Upper lobe of left lung (tissue), 6 donors: Measurements from ENCODE around the gene LAMA2. TPM values are rescaled to one million over a fixed set of nuclear protein-coding genes. Genes with fewer than 3 reads are reported as not detected.
A peak's percentile ranks its signal among the peaks of the same experiment; 100 is the strongest.

ENCODE experiments used
- ATAC-seq, 2 donors: fragments of 200-7000 bp; cut with Tn5 transposase; one replicate each; pipeline ENCODE4 v1.9.1; 2022; ENCODE audit warnings: mild to moderate bottlenecking in 2 of 2, moderate library complexity in 2 of 2; ENCODE audit not compliant: low FRiP score in 2 of 2
- DNase-seq, 2 donors: peaks; one replicate each; pipeline ENCODE4 v3.0.0-alpha.2; 2019 to 2020
- H3K27ac ChIP-seq, 4 donors: fragments of 200-600 bp; sonication (generic); one replicate each; pipeline ENCODE4 v1.5.1; 2016 to 2019
- H3K27me3 ChIP-seq, 4 donors: fragments of 200-600 bp; sonication (generic); one replicate each; pipeline ENCODE4 v1.5.1; 2017 to 2019
- H3K36me3 ChIP-seq, 4 donors: fragments of 200-600 bp; sonication (generic); one replicate each; pipeline ENCODE4 v1.5.1; 2016 to 2019
- H3K4me1 ChIP-seq, 4 donors: fragments of 200-600 bp; sonication (generic); one replicate each; pipeline ENCODE4 v1.5.1; 2018 to 2019
- H3K4me3 ChIP-seq, 4 donors: fragments of 200-600 bp; sonication (generic); one replicate each; pipeline ENCODE4 v1.5.1; 2017 to 2019; ENCODE audit warnings: mild to moderate bottlenecking in 2 of 4, moderate library complexity in 1 of 4
- H3K9me3 ChIP-seq, 4 donors: fragments of 200-600 bp; sonication (generic); one replicate each; pipeline ENCODE4 v1.5.1; 2018 to 2019
- EP300 ChIP-seq, 4 donors: sonication (generic); formaldehyde crosslinking; IDR thresholded peaks; one replicate each; pipeline ENCODE4 v1.5.1; 2017; ENCODE audit warnings: antibody characterized with exemption in 4 of 4, control low read depth in 2 of 4
- POLR2A ChIP-seq, 4 donors: fragments of 450-650 bp; IDR thresholded peaks; one replicate each; pipeline ENCODE4 v1.5.1; 2016 to 2017; ENCODE audit warnings: antibody characterized with exemption in 4 of 4, mild to moderate bottlenecking in 2 of 4
- POLR2AphosphoS5 ChIP-seq, 2 donors: sonication (generic); formaldehyde crosslinking; IDR thresholded peaks; one replicate each; pipeline ENCODE4 v1.5.1; 2017; ENCODE audit warnings: antibody characterized with exemption in 2 of 2
- WGBS, 2 donors: methylation state at CpG; one replicate each; pipeline ENCODE4 v1.1.5; 2017 to 2018; 5-methylcytosine and 5-hydroxymethylcytosine counted together
- total RNA-seq, 6 donors: library from RNA; depleted of rRNA in 4 of 6; stranded (reverse); fragments of >200 nt in 4 of 6; gene quantifications; one replicate each; pipeline versions ENCODE4 v1.1.0 to v1.2.1, GENCODE V29; 2016 to 2021
- TF ChIP-seq, protein P1 (sequence below), 6 experiments: fragments of 450-650 bp in 4 of 6; fragments of 200-600 bp in 2 of 6; sonication (generic) in 2 of 6; IDR thresholded peaks; one replicate each; pipeline ENCODE4 v1.5.1; 2016 to 2019; ENCODE audit warnings: antibody characterized with exemption in 6 of 6
- donor health status: DM: no; HTN: no; CAD: no; lungs with moderate emphysema.
- donor health status: DM: no; HTN: yes; CAD: no; lungs with severe emphysema.

The LAMA2 gene
- total RNA-seq, 6 donors from 2014 or later: 41.9 to 82.8 (median 62.4) TPM

GRCh38 chr6:129264480-129265045 lies 381.6 kb downstream of the LAMA2 start:
- WGBS, 2 donors: 61 to 75% methylated on average over 3 of the region's 3 CpGs
- Histone ChIP-seq H3K27me3 (no peaks in the 10 kb centered on the region), H3K4me3 (no peak overlapping the region)

GRCh38 chr6:129267028-129267427 lies 384.1 kb downstream of the LAMA2 start:
- no peaks in the 10 kb centered on the region for H3K9me3 ChIP-seq
- no peak overlapping the region for H3K27ac ChIP-seq
- DNase-seq: no peak
- WGBS, 2 donors: 71 to 76% methylated on average over 5 of the region's 5 CpGs
- no peak for ATAC-seq
- no peak overlapping the region for H3K4me3 ChIP-seq
- H3K27me3 ChIP-seq: no peaks in the 10 kb centered on the region
- no peak for TF ChIP-seq POLR2AphosphoS5 (IDR thresholded peaks at IDR 0.05)
- TF ChIP-seq, protein P1, sequence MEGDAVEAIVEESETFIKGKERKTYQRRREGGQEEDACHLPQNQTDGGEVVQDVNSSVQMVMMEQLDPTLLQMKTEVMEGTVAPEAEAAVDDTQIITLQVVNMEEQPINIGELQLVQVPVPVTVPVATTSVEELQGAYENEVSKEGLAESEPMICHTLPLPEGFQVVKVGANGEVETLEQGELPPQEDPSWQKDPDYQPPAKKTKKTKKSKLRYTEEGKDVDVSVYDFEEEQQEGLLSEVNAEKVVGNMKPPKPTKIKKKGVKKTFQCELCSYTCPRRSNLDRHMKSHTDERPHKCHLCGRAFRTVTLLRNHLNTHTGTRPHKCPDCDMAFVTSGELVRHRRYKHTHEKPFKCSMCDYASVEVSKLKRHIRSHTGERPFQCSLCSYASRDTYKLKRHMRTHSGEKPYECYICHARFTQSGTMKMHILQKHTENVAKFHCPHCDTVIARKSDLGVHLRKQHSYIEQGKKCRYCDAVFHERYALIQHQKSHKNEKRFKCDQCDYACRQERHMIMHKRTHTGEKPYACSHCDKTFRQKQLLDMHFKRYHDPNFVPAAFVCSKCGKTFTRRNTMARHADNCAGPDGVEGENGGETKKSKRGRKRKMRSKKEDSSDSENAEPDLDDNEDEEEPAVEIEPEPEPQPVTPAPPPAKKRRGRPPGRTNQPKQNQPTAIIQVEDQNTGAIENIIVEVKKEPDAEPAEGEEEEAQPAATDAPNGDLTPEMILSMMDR (IDR thresholded peaks at IDR 0.05): no peak
- TF ChIP-seq POLR2A (IDR thresholded peaks at IDR 0.05): no peak
- no peak for TF ChIP-seq EP300 (IDR thresholded peaks at IDR 0.05)
- H3K4me1 ChIP-seq: no peaks in the 10 kb centered on the region
- H3K36me3 ChIP-seq: no peaks in the 10 kb centered on the region

More at GRCh38 chr6:129264480-129265045, 381.6 kb downstream of the LAMA2 start:
- TF ChIP-seq POLR2A (IDR thresholded peaks at IDR 0.05) (no peak), EP300 (IDR thresholded peaks at IDR 0.05) (no peak), POLR2AphosphoS5 (IDR thresholded peaks at IDR 0.05) (no peak)
- TF ChIP-seq, protein P1 (IDR thresholded peaks at IDR 0.05): no peak
- H3K36me3 ChIP-seq: no peaks in the 10 kb centered on the region
- no peaks in the 10 kb centered on the region for H3K9me3 ChIP-seq
- DNase-seq (no peak), ATAC-seq (peak in 1 of 2 donors; percentile 21)
- no peaks in the 10 kb centered on the region for H3K4me1 ChIP-seq
- no peak overlapping the region for H3K27ac ChIP-seq

- no peaks in the 10 kb centered on the region for H3K27me3 ChIP-seq
- H3K4me3 ChIP-seq: no peak overlapping the region
- no peaks in the 10 kb centered on the region for H3K9me3 ChIP-seq
- no peaks in the 10 kb centered on the region for H3K4me1 ChIP-seq
- 87 to 88% methylated on average over 2 of the region's 2 CpGs for WGBS, 2 donors
- DNase-seq (no peak), ATAC-seq (no peak)
- H3K36me3 ChIP-seq: no peaks in the 10 kb centered on the region
- TF ChIP-seq EP300 (IDR thresholded peaks at IDR 0.05): no peak
- TF ChIP-seq, protein P1 (IDR thresholded peaks at IDR 0.05): no peak
- no peak for TF ChIP-seq POLR2AphosphoS5 (IDR thresholded peaks at IDR 0.05)
- no peak for TF ChIP-seq POLR2A (IDR thresholded peaks at IDR 0.05)
- H3K27ac ChIP-seq: no peak overlapping the region
Observed at GRCh38 chr6:129269076-129269475, 386.1 kb downstream of the LAMA2 start.

- H3K9me3 ChIP-seq: no peaks in the 10 kb centered on the region
- 93 to 96% methylated on average over 2 of the region's 2 CpGs for WGBS, 2 donors
Observed at GRCh38 chr6:129269891-129270290, 387.0 kb downstream of the LAMA2 start.

More at GRCh38 chr6:129269891-129270290, 387.0 kb downstream of the LAMA2 start:
- H3K4me1 ChIP-seq: no peaks in the 10 kb centered on the region
- H3K36me3 ChIP-seq: no peaks in the 10 kb centered on the region
- ATAC-seq (no peak), DNase-seq (no peak)
- H3K27me3 ChIP-seq: no peaks in the 10 kb centered on the region
- H3K27ac ChIP-seq: no peak overlapping the region
- no peak overlapping the region for H3K4me3 ChIP-seq
- TF ChIP-seq EP300 (IDR thresholded peaks at IDR 0.05) (no peak), POLR2A (IDR thresholded peaks at IDR 0.05) (no peak), POLR2AphosphoS5 (IDR thresholded peaks at IDR 0.05) (no peak)
- TF ChIP-seq, protein P1 (IDR thresholded peaks at IDR 0.05): no peak
